ENCODE results near the gene TRIM24. TPM values are rescaled to one million over a fixed set of nuclear protein-coding genes. Genes with fewer than 3 reads are reported as not detected.

TRIM24 gene
- total RNA-seq, 2 experiments from 2014 or later, result 17.5 to 26.8 TPM

GRCh38 chr7:138470391-138471157, 10.5 kb downstream of the TRIM24 start:
- no peak overlapping the region for H3K4me2 ChIP-seq (ENCODE audit: low read length)
- intact Hi-C loops (cut with micrococcal nuclease; ENCODE audit: unreplicated experiment), result no loop called here
- H4K20me1 ChIP-seq (ENCODE audit: insufficient read depth, low read length), result no peaks in the 10 kb centered on the region
- no peak overlapping the region for H3K27ac ChIP-seq (ENCODE audit: low read depth, low read length, poor library complexity, severe bottlenecking)
- no peak overlapping the region for H3K4me3 ChIP-seq (ENCODE audit: low read depth, low read length, poor library complexity, severe bottlenecking)
- no peak overlapping the region for H2AFZ ChIP-seq (ENCODE audit: low read length)
- H3K36me3 ChIP-seq (ENCODE audit: insufficient read depth, low read length), result peaks cover 7% of the 10 kb centered on the region
- TF ChIP-seq EZH2phosphoT487 (IDR thresholded peaks at IDR 0.05; ENCODE audit: borderline replicate concordance, low read depth, low read length) (no peak), CTCF (conservative IDR thresholded peaks at IDR 0.05; ENCODE audit: low read length) (no peak)
- ChIA-PET CTCF (ENCODE audit: unreplicated experiment) (no interaction called here), POLR2A (interaction anchor here (0.5 to 1.2 kb wide), 4 partner anchors 10 to 238 kb away, joined by 3 to 13 read pairs (median 4); no protein-coding TSS in a partner anchor)
- DNase-seq (ENCODE audit: low spot score), result no peak
- BruUV-seq (replicated peaks), result no TSS peak
- H3K79me2 ChIP-seq (ENCODE audit: insufficient read depth, low read depth, low read length), result peaks cover 53% of the 10 kb centered on the region
- H3K9me3 ChIP-seq (ENCODE audit: low read length), result peaks cover 6% of the 10 kb centered on the region; the same call in 1 of the 2 replicates
- H3K9me2 ChIP-seq (ENCODE audit: insufficient read depth, low read length), result no peaks in the 10 kb centered on the region
- H3K4me1 ChIP-seq (ENCODE audit: insufficient read depth, low read length, poor library complexity, severe bottlenecking), result no peaks in the 10 kb centered on the region

- Histone ChIP-seq H4K20me1 (ENCODE audit: insufficient read depth, low read length) (0 out of 2 replicates have a peak, but pooled peaks cover 3% of the 10 kb centered on the region), H3K4me2 (ENCODE audit: low read length) (no peak overlapping the region), H3K9me3 (ENCODE audit: low read length) (peaks cover 6% of the 10 kb centered on the region; the same call in 1 of the 2 replicates), H3K4me1 (ENCODE audit: insufficient read depth, low read length, poor library complexity, severe bottlenecking) (no peaks in the 10 kb centered on the region), H3K79me2 (ENCODE audit: insufficient read depth, low read depth, low read length) (peaks cover 35% of the 10 kb centered on the region; the same call in 1 of the 2 replicates), H3K27ac (ENCODE audit: low read depth, low read length, poor library complexity, severe bottlenecking) (no peak overlapping the region), H3K9me2 (ENCODE audit: insufficient read depth, low read length) (no peaks in the 10 kb centered on the region), H2AFZ (ENCODE audit: low read length) (no peak overlapping the region), H3K4me3 (ENCODE audit: low read depth, low read length, poor library complexity, severe bottlenecking) (no peak overlapping the region), H3K36me3 (ENCODE audit: insufficient read depth, low read length) (peaks cover 7% of the 10 kb centered on the region)
- CTCF ChIA-PET (ENCODE audit: unreplicated experiment), result no interaction called here
- intact Hi-C loops (cut with micrococcal nuclease; ENCODE audit: unreplicated experiment), result no loop called here
- DNase-seq (ENCODE audit: low spot score), result no peak
- POLR2A ChIA-PET, result no interaction called here
- no peak for TF ChIP-seq CTCF (conservative IDR thresholded peaks at IDR 0.05; ENCODE audit: low read length)
- no peak for TF ChIP-seq EZH2phosphoT487 (IDR thresholded peaks at IDR 0.05; ENCODE audit: borderline replicate concordance, low read depth, low read length)
- no TSS peak for BruUV-seq (replicated peaks)
Measured at GRCh38 chr7:138472292-138473079, 12.4 kb downstream of the TRIM24 start.
